CD14-positive monocyte (primary cell): ENCODE results near the gene GAK. TPM values are rescaled to one million over a fixed set of nuclear protein-coding genes. Genes with fewer than 3 reads are reported as not detected.

ENCODE experiments used
- DNase-seq, 3 donors: peaks; one replicate each; pipeline ENCODE4 v3.0.0-alpha.2; 2011 to 2022
- H2AFZ ChIP-seq: 2 replicates; pipeline ENCODE4 v1.6.0; 2012; ENCODE audit warnings: mild to moderate bottlenecking, low read depth, low read length, inconsistent platforms; ENCODE audit not compliant: insufficient read depth, poor library complexity, severe bottlenecking
- H3K27ac ChIP-seq, 2 donors: 1 replicate in 1 of 2; 2 replicates in 1 of 2; pipeline ENCODE4 v1.5.1; 2012 to 2013; ENCODE audit warnings: low read length in 2 of 2, control low read depth in 1 of 2, inconsistent platforms in 1 of 2, low read depth in 1 of 2, mild to moderate bottlenecking in 1 of 2
- H3K27me3 ChIP-seq, 2 donors: one replicate each; pipeline versions ENCODE4 v1.6.0 to v1.6.1; 2011 to 2013; ENCODE audit warnings: low read length in 2 of 2; ENCODE audit not compliant: control insufficient read depth in 2 of 2, insufficient read depth in 2 of 2
- H3K36me3 ChIP-seq, 2 donors: replicated peaks in 1 of 2; 1 replicate in 1 of 2; 2 replicates in 1 of 2; pipeline versions ENCODE4 v1.5.1 to v1.6.1; 2012 to 2013; ENCODE audit warnings: low read length in 2 of 2, control low read depth in 1 of 2, inconsistent platforms in 1 of 2, mild to moderate bottlenecking in 1 of 2; ENCODE audit not compliant: insufficient read depth in 2 of 2, control insufficient read depth in 1 of 2
- H3K4me1 ChIP-seq, 2 donors: 1 replicate in 1 of 2; 2 replicates in 1 of 2; pipeline versions ENCODE4 v1.5.1 to v1.6.1; 2012 to 2013; ENCODE audit warnings: low read length in 2 of 2, control low read depth in 1 of 2, inconsistent platforms in 1 of 2, mild to moderate bottlenecking in 1 of 2, moderate library complexity in 1 of 2; ENCODE audit not compliant: insufficient read depth in 2 of 2, control insufficient read depth in 1 of 2
- H3K4me2 ChIP-seq: replicated peaks from 2 replicates; pipeline ENCODE3; 2012; ENCODE audit warnings: low read length, moderate library complexity, mild to moderate bottlenecking; ENCODE audit not compliant: poor library complexity, severe bottlenecking; ENCODE audit errors: extremely low read depth
- H3K4me3 ChIP-seq, 3 experiments: fragments of 200-600 bp in 1 of 3; sonication (generic) in 1 of 3; replicated peaks in 1 of 3; 1 replicate in 2 of 3; 2 replicates in 1 of 3; pipeline ENCODE4 v1.5.1; 2011 to 2013; ENCODE audit warnings: low read length in 3 of 3, mild to moderate bottlenecking in 3 of 3, control low read depth in 2 of 3, low read depth in 2 of 3, inconsistent platforms in 1 of 3, moderate library complexity in 1 of 3
- H3K79me2 ChIP-seq: 2 replicates; pipeline ENCODE4 v1.6.0; 2012; ENCODE audit warnings: mild to moderate bottlenecking, control low read depth, inconsistent platforms, low read length, moderate library complexity; ENCODE audit not compliant: insufficient read depth
- H3K9ac ChIP-seq: 2 replicates; pipeline ENCODE4 v1.6.0; 2017; ENCODE audit warnings: low read length, mild to moderate bottlenecking; ENCODE audit not compliant: insufficient read depth, poor library complexity, severe bottlenecking
- H3K9me3 ChIP-seq, 2 donors: replicated peaks in 1 of 2; 1 replicate in 1 of 2; 2 replicates in 1 of 2; pipeline versions ENCODE4 v1.5.1 to v1.6.1; 2012 to 2013; ENCODE audit warnings: low read length in 2 of 2, control low read depth in 1 of 2; ENCODE audit not compliant: control insufficient read depth in 1 of 2, insufficient read depth in 1 of 2
- H4K20me1 ChIP-seq: 2 replicates; pipeline ENCODE4 v1.6.0; 2012; ENCODE audit warnings: mild to moderate bottlenecking, low read length, control low read depth, moderate library complexity; ENCODE audit not compliant: insufficient read depth
- H3K27ac Mint-ChIP-seq, 7 donors: one replicate each; pipeline ENCODE4 v1.8.0; 2020; ENCODE audit warnings: mild to moderate bottlenecking in 7 of 7, mixed read lengths in 7 of 7, moderate library complexity in 6 of 7, inconsistent platforms in 2 of 7
- H3K27me3 Mint-ChIP-seq, 3 donors: one replicate each; pipeline ENCODE4 v1.8.0; 2021 to 2022; ENCODE audit warnings: low read depth in 3 of 3, mild to moderate bottlenecking in 3 of 3, mixed read lengths in 3 of 3, moderate library complexity in 3 of 3, inconsistent platforms in 1 of 3
- H3K36me3 Mint-ChIP-seq, 2 donors: one replicate each; pipeline ENCODE4 v1.8.0; 2020; ENCODE audit warnings: mixed read lengths in 2 of 2, inconsistent platforms in 1 of 2, mild to moderate bottlenecking in 1 of 2
- H3K4me1 Mint-ChIP-seq: one replicate; pipeline ENCODE4 v1.8.0; 2020; ENCODE audit warnings: mild to moderate bottlenecking, mixed read lengths
- H3K4me3 Mint-ChIP-seq, 2 donors: one replicate each; pipeline ENCODE4 v1.8.0; 2020; ENCODE audit warnings: mild to moderate bottlenecking in 2 of 2, mixed read lengths in 2 of 2, moderate library complexity in 1 of 2
- H3K9me3 Mint-ChIP-seq, 7 donors: one replicate each; pipeline ENCODE4 v1.8.0; 2020 to 2022; ENCODE audit warnings: mixed read lengths in 7 of 7, mild to moderate bottlenecking in 6 of 7, moderate library complexity in 6 of 7, inconsistent platforms in 2 of 7
- WGBS: methylation state at CpG from one replicate; pipeline ENCODE4 v1.1.5; 2013; ENCODE audit warnings: missing lambda C conversion rate; ENCODE audit not compliant: insufficient coverage; 5-methylcytosine and 5-hydroxymethylcytosine counted together
- intact Hi-C, 2 donors: fragments of 100-400 bp; cut with micrococcal nuclease; formaldehyde crosslinking; loops; one replicate each; pipeline versions ENCODE4 v1.15.0 to v1.15.1; 2023
- polyA plus RNA-seq, 3 donors: library from polyadenylated mRNA; depleted of rRNA in 1 of 3; unstranded in 2 of 3; stranded (reverse) in 1 of 3; fragments of 300-500 nt in 2 of 3; fragments of >200 nt in 1 of 3; fragmentation: Illumina TruSeq in 2 of 3; gene quantifications; 1 replicate in 2 of 3; 2 replicates in 1 of 3; pipeline ENCODE4 v1.2.3, GENCODE V29; 2012 to 2021
- TF ChIP-seq, protein P1 (sequence below): fragments of 200-600 bp; IDR thresholded peaks from one replicate; pipeline ENCODE4 v1.8.0; 2022; ENCODE audit warnings: antibody characterized with exemption, mild to moderate bottlenecking

GAK gene
- polyA plus RNA-seq, 3 donors = 40.3 to 88.7 (median 54.9) TPM

DNA sequence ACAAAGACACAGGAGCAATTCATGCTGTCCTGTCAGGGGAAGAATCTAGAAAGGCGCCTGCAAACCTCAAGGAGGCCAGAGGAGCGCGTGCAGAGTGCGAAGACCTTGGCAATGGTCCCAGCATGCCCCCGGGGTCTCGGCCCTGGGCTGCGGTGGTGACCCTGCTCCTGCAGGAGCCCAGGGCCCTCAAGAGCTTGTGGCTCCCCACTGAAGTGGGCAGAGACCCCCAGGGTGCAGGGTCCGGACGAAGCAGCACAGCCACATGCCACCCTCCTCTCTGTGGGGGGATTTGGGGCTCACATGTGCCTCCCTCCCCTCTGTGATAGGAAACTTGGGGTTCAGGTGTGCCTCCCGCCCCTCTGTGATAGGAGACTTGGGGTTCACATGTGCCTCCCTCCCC, 39.3 kb downstream of the GAK start:
- H3K9me3 Mint-ChIP-seq = peaks cover 0 to 12% (median 0%) of the 10 kb centered on the region in 7 donors
- peaks cover 75% of the 10 kb centered on the region for H4K20me1 ChIP-seq
- 98% methylated on average over 7 of the region's 10 CpGs for WGBS

GRCh38 chr4:891747-892146, 40.4 kb downstream of the GAK start:
- WGBS = 92% methylated on average over 9 of the region's 10 CpGs
- peaks cover 84 to 98% of the 10 kb centered on the region in 2 donors for H3K36me3 ChIP-seq
- no peaks in the 10 kb centered on the region for H3K79me2 ChIP-seq
- H3K4me1 ChIP-seq = no peaks in the 10 kb centered on the region
- Mint-ChIP-seq H3K27ac (peak overlapping the region in 3 of 7 donors; percentile 21 to 52 (median 43)), H3K36me3 (peaks cover 83 to 97% of the 10 kb centered on the region in 2 donors), H3K27me3 (peaks cover 0 to 2% (median 0%) of the 10 kb centered on the region in 3 donors), H3K4me3 (no peak overlapping the region), H3K9me3 (peaks cover 0 to 12% (median 0%) of the 10 kb centered on the region in 7 donors), H3K4me1 (no peaks in the 10 kb centered on the region)
- TF ChIP-seq, protein P1, sequence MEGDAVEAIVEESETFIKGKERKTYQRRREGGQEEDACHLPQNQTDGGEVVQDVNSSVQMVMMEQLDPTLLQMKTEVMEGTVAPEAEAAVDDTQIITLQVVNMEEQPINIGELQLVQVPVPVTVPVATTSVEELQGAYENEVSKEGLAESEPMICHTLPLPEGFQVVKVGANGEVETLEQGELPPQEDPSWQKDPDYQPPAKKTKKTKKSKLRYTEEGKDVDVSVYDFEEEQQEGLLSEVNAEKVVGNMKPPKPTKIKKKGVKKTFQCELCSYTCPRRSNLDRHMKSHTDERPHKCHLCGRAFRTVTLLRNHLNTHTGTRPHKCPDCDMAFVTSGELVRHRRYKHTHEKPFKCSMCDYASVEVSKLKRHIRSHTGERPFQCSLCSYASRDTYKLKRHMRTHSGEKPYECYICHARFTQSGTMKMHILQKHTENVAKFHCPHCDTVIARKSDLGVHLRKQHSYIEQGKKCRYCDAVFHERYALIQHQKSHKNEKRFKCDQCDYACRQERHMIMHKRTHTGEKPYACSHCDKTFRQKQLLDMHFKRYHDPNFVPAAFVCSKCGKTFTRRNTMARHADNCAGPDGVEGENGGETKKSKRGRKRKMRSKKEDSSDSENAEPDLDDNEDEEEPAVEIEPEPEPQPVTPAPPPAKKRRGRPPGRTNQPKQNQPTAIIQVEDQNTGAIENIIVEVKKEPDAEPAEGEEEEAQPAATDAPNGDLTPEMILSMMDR = no peak
- DNase-seq = no peak
- no peak overlapping the region for H2AFZ ChIP-seq
- H3K9me3 ChIP-seq = no peaks in the 10 kb centered on the region
- H3K4me2 ChIP-seq = no peak overlapping the region
- H3K9ac ChIP-seq = no peak overlapping the region
- H3K27ac ChIP-seq = no peak overlapping the region
- intact Hi-C loops = no loop called here
- peaks cover 72% of the 10 kb centered on the region for H4K20me1 ChIP-seq
- H3K4me3 ChIP-seq = no peak overlapping the region
- H3K27me3 ChIP-seq = no peaks in the 10 kb centered on the region

More for the DNA sequence above, 39.3 kb downstream of the GAK start:
- H3K4me3 Mint-ChIP-seq = no peak overlapping the region
- Histone ChIP-seq H3K4me3 (no peak overlapping the region), H3K4me2 (no peak overlapping the region), H3K4me1 (no peaks in the 10 kb centered on the region), H3K36me3 (peaks cover 83 to 98% of the 10 kb centered on the region in 2 donors), H3K79me2 (no peaks in the 10 kb centered on the region), H3K27ac (no peak overlapping the region), H3K27me3 (no peaks in the 10 kb centered on the region), H3K9ac (no peak overlapping the region), H3K9me3 (no peaks in the 10 kb centered on the region), H2AFZ (no peak overlapping the region)
- H3K27ac Mint-ChIP-seq = peak overlapping the region in 1 of 7 donors; percentile 50
- H3K36me3 Mint-ChIP-seq = peaks cover 82 to 97% of the 10 kb centered on the region in 2 donors
- TF ChIP-seq, protein P1 = no peak
- peaks cover 0 to 2% (median 0%) of the 10 kb centered on the region in 3 donors for H3K27me3 Mint-ChIP-seq
- no peaks in the 10 kb centered on the region for H3K4me1 Mint-ChIP-seq
- DNase-seq = no peak
- intact Hi-C loops = no loop called here
